ENCODE data around the gene ERGIC1. TPM values are rescaled to one million over a fixed set of nuclear protein-coding genes. Genes with fewer than 3 reads are reported as not detected.

Gene ERGIC1
- polyA plus RNA-seq, 4 donors: 110 to 126 (median 119) TPM

DNA sequence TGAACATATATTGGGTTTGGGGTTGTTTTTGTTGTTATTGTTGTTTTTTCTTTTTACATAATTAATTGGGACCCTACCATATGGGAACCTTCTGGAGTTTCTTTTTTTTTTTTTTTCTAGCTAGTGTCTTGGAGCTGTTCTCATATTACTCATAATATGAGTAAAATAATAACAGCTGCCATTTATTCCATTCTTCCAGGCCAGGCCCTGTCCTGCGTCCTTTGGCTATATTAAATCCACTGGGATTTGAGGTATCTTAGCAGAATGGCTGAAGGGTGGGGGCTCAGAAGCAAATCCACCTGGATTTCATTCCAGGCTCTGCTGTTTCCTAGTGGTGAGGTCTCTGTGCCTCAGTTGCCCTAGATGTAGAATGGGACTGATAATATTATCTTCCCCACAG lies 77.9 kb downstream of the ERGIC1 start:
- DNase-seq (ENCODE audit: low read depth in 4 of 4, low spot score in 3 of 4): no peak

DNA sequence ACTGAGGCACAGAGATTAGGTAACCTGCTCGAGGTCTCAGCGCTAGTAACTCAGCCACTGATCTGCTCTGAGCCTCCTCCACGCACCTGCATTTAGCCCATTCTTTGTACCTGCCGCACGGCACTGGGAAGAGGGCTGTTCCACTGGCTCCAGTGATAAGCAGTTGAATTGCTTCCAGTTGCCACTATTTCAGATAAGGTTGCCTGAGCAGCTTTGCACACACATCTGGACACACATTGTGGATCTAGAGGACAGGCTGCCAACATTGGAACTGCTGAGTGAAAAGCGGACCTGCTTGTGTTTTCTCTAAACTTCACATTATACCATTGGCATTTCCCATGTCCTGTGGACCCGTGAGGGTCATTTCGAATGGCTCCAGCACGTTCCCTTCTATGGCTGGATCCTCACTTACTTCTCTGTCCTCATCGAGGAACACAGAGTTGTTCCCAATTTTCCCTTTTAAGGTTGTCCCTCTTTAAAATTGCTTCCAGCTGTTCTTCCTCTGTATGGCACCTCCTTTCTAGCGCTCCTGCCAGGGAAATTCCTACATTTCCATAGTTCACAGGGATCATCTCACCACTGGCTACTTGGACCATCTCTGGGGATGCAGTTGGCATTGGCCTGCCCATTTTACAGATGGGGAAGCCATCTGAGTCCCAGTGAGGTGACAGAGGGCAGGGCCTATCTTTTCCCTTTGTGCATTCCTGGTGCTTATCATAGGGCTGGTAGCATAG lies 79.2 kb downstream of the ERGIC1 start:
- no peak for DNase-seq (ENCODE audit: low read depth in 4 of 4, low spot score in 3 of 4)

DNA sequence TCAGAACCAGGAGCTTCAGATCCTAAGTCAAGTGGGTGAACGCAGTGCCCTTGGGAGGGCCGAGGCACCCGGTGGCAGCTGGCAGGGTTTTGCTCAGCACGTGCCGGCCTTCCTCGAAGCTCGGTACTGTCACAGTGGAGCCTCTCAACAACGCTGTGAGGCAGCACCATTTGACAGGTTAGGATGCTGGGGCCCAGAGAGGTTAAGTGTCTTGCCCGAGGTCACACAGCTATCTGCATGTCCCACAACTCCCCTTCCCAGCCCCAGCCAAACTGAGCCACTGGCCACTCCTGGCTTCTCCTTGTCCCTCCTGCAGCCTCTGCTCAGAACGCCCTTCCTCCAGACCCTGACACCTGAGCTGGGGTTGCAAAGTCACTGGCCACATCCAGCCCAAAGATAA lies 81.5 kb downstream of the ERGIC1 start:
- DNase-seq (ENCODE audit: low read depth in 4 of 4, low spot score in 3 of 4): no peak

DNA sequence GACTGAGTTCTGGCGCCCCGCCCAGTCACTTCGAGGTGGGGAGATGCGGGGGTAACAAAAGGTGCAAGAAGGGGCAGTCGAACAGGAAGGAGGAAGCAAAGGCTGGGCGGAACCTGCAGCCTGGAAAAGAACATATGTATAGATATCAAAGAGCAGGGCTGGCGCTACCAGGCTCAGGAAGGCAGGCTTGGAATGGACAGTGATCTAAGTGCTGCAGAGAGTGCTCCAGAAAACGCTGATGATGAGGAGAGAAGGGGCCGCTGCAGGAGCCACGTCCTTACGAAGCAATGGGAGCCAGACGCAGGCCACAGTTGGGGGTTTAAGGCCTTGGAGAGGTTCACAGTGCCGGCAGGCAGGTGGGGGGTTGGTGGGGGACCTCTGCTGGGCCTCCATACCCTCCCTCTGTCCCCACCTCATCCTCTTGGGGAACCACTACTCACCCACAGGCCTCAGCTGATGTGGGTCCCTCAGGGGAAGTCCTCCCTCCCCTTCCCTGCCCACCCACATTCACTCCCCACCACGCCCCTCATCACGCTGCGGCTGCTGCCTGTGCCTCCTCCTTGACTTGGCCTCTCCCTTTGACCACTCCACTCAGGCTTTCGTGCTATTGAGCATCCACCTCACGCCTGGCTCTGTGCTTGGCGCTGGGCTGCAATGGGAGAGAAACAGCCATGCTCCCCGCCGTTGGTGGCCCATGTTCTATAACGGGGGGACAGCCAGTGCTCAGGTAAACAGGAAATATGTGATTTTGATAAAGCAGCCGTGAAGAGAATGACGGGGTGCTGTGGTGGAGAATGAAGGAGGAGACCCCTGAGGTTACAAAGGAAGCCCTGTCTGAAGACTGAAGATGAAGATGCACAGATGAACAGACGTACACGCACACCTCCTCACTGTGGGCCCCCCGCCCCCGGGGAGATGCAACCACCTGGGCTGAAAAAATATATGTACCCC lies 84.6 kb downstream of the ERGIC1 start:
- DNase-seq (ENCODE audit: low read depth in 4 of 4, low spot score in 3 of 4): no peak

DNA sequence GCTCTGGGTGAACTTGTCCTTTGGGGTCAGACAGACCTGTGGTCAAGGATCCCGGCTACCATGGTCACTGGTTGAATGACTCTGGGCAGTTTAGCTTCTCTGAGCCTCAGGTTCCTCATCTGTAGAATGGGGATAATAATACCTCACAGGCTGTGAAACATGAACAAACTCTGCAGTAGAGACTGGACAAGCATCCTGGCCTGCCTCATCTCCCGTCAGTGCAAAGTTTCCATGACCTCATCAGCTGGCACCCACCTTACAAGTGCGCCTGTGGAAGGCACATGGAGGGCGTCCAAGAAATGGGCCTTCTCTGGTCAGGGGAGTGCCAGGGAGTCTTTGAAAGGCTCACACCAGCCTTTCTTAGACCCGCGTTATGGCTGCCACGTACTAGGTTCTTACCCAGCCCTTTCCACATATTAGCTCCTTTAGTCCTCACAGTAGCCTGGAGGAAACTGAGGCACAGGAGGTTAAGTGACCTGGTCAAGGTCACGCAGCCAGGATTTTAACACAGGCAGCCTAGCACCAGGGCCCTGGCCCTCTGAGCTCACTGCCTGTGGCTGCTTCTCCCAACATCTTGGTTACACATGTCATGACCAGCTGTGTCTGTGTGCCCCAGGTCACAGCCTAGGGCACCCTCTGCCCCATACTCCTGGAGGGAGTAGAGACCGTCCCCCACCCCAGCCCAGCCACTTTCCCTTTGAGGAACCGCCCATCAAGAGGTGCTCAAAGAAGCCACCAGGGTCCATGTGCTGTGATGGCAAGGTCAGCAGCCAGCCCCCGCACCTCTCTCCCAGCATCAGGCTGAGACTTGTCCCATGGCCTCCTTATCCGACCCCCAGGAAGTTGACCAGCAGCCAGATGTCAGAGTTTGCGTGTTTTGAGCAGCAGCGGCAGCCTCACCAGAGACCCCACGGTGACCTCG lies 85.7 kb downstream of the ERGIC1 start:
- no peak for DNase-seq (ENCODE audit: low read depth in 4 of 4, low spot score in 3 of 4)

DNA sequence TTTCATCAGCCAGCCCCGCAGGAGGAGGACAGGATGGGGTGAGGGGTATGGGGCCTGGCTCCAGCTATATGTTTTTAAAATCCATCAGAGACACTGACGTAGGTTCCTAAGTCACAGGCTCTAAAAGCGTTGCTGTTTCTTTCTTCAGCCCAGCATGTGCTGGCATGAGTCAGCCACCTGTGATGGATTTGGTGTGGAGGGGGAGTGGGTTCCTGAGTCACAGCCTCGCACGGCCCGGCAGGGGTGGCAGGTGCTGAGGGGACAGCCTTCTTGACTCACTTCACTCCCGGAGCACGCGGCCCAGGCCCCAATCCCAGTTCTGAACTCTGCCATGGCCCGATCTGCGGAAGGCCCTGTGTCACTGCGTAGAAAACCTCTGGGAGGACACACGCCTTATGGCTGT lies 86.4 kb downstream of the ERGIC1 start:
- DNase-seq (ENCODE audit: low read depth in 4 of 4, low spot score in 3 of 4): no peak

DNA sequence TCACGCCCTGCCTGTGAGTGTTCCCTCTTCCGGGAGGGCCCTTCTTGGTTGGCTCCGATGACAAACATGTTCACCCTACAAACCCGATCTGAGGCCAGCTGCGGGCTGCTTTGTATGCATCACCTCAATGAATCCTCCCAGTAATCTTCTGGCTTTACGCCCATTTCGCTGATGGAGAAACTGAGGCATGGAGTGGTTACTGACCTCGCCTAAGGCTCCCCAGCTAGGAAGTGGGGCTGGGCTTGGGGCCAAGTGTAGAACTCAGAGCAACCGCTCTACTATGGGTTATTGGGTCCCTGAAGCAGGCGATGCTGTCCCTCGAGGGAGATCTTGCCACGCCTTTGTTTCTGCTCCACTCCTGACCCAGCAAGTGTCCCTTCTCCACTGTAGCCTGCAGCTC lies 86.9 kb downstream of the ERGIC1 start:
- DNase-seq (ENCODE audit: low read depth in 4 of 4, low spot score in 3 of 4): no peak

DNA sequence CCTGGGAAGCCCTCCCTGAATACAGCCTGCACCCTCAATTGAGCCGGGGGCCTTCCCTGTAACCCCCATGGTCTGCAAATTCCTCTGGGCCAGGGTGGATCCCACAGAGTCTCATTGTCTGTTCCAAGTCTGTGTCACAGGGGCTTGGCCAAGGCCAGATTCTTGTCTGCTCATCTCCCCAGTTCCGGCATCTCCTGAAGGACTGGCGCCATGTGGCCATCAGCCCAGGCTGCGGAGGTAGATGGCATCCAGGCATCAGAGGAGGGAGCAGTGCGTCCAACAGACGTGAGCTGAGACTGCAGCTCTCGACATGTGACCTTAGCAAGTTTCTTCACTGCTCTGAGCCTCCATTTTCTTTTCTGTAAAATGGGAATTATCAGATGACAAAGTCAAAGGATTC lies 87.9 kb downstream of the ERGIC1 start:
- DNase-seq (ENCODE audit: low read depth in 4 of 4, low spot score in 3 of 4): no peak

DNA sequence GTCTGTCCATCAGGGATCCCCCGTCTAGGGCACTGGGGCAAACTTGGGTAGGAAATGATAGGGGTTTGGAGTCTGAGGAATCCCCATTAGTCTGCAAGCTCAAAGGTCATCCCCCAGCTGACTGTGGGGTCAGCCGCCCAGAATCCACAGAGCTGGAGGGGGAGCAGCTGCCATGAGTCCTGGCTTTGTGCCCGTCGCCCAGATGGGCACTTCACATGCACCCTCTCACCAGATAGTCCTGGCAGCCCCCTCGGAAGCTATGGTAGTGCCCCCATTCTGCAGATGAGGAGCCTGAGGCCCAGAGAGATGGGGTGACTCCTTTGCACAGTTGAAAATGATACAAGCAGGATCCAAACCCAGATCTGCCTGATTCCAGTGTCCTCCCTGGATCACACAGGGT lies 89.5 kb downstream of the ERGIC1 start:
- no peak for DNase-seq (ENCODE audit: low read depth in 4 of 4, low spot score in 3 of 4)

DNA sequence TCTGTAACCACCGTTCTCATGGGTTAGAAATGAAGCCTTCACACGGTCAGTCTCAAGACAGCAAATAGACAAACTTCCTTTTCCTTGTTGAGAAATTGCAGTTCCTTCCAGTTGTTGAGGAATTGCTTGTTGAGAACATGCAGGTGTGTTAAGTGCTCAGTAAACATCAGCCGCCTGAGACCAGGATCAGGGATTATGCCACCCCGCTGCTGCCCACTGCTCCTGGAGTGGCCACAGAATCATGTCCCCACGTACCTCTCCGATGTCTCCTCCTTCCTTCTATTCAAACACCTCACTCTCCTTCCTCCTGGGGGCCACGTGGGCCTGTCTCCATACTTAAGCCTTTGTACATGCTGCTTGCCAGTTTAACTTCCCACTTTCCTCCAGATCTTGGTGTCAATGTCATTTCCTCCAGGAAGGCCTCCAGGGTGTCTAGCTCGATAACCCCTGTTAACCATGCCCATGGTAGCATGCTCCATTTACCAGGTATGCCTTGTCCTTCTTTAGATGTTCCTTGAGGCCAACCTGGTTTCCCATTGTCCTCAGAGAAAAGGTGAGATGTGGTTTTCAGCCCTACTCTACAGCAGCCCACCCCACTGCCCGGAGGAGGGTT lies 91.4 kb downstream of the ERGIC1 start:
- DNase-seq (ENCODE audit: low read depth in 4 of 4, low spot score in 3 of 4): no peak

DNA sequence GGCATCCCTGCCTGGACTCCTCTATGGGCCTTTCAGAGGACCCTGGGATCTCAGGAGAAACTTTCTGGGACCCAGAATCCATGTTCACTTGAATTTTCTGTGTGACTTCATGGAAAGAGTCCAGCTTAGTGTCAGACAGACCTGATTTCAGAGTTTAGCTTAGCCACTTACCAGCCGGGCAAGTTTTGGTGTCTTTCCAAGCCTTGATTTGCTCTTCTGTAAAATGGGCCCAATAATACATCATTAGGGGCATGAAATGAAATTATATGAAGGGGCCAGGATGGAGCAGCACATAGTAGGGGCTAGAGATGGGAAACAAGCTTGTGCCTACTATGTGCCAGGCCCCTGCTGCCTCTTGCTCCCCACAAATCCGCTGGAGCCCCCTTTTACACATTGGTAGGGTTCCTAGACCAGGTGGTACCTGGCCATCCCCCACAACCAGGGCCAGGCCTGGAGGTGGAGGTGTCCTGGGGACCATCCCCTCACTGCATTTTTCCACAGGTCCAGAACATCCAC lies 92.0 kb downstream of the ERGIC1 start:
- DNase-seq (ENCODE audit: low read depth in 4 of 4, low spot score in 3 of 4): no peak

DNA sequence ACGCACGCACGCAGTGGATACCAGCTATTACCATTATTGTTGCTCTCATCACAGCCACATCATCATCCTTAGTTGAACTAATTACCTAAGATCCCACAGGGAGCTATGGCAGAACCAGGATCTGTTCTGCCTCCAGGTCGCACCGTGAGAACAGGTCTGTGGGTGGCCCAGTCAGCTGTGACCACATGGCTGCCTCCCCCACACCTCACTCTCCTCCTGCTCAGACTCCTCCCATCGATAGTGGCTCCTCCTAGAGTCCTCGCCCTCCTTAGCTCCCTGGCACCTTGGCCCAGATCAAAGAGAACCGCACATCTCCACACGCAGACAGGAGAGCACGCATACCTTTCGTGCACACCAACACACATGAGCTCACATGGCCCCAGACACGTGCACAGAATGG lies 92.7 kb downstream of the ERGIC1 start:
- DNase-seq (ENCODE audit: low read depth in 4 of 4, low spot score in 3 of 4): no peak

DNA sequence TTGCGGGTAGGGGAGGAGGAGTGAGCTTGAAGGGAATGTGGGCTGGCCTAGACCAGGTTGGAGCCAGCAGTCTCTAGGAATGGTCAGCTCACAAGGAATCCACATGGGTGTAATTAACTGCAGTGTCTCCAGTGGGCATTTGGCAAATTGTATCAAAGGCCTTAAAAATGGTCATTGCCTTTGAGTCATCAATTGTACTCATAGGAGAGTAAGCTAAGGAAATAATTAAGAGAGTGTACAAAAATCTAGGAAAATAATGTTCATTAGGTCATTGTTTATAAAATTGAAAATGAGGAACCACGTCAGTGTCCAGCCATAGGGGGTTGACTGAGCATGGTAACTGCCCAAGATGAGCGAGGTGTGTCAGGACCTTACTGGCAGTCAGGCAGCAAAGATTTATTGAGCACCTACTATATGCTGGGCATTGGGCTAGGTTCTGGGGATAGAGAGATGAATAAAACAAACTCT lies 95.4 kb downstream of the ERGIC1 start:
- DNase-seq (ENCODE audit: low read depth in 4 of 4, low spot score in 3 of 4): no peak

DNA sequence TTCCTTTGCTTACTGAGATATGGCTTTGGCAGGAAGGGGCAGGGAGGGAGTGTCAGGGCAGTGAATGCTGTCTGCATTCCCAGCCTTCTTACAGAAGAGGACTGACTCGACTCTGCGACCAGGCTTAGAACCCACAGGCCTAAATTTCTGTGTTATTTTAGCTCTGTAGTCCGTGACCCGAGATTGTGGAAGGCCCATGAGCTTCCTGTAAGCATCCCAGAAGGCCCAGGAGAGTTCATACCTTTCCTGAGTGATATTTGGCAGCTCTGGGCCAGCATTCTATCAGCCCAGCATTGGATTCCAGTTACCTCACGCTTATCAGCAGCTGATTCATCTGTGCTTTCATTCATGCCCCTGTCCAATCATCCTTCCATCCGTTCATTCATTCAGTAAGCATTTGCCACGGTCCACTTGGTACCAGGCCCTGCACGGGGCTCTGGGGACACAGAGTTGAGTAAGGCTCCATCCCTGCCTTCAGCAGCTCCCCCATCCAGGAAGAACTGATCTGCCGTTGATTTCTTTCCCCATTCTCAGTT lies 97.0 kb downstream of the ERGIC1 start:
- no peak for DNase-seq (ENCODE audit: low read depth in 4 of 4, low spot score in 3 of 4)

DNA sequence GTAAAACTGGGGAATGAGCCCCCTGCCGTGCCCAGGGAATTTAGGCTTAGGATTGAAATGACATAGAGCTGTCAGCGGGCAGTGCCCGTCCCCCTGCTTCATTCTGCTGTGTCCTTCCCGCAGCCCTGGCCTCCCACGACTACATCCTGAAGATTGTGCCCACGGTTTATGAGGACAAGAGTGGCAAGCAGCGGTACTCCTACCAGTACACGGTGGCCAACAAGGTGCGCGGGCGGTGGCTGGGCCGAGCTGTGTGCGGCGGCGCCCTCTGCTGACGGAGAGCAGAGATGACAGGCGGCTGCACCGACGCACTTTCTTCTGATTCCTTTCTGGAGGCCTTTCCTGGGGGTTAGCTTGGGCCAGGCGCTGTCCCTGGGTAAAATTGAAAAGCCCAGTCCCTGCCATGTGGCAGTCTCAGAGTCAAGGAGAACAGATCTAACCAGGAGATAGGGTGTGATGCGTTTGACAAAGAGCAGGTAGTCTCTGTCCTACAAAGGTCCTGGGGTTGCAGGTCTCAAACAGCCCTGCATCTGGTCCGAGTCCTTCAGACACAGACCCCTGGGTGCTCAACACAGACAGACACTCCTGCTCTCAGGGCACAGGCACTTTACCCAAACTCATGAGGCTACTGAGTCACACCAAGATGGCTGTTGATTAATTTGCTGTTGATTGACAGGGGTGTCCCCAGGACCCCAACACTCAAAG lies 98.4 kb downstream of the ERGIC1 start:
- DNase-seq (ENCODE audit: low read depth in 4 of 4, low spot score in 3 of 4): no peak

DNA sequence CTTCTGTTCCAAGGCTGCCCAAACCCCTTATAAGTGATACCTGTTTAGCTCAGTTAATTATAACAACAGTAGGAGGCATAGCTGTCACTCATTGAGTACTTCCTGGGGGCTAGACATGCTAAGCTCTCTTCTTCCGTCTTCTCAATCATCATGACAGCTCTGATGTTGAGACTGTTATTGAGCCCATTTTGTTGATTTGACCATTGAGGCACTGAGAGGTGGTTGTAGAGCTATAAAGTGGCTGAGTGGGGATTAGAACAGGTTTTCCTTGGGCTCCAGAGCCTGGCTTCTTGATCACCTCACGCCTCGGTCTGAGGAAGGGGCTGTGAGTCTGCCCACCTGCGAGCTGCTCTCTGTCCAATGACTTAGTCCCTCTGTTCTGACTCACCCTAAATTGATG lies 99.2 kb downstream of the ERGIC1 start:
- no peak for DNase-seq (ENCODE audit: low read depth in 4 of 4, low spot score in 3 of 4)

DNA sequence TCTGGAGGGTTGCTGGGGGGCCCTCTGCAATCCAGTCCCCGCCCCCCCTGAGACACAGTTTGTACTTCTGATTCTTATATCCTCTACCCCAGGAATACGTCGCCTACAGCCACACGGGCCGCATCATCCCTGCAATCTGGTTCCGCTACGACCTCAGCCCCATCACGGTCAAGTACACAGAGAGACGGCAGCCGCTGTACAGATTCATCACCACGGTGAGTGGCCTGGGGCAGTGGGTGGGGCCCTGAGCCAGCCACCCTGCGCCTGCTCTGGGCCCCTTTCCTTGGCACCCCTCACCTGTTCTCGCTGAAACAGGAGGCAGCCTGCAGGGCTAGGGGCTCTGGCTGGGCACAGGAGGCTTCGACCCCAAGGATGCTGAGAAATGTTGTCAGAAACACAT lies 101.0 kb downstream of the ERGIC1 start:
- no peak for DNase-seq (ENCODE audit: low read depth in 4 of 4, low spot score in 3 of 4)

DNA sequence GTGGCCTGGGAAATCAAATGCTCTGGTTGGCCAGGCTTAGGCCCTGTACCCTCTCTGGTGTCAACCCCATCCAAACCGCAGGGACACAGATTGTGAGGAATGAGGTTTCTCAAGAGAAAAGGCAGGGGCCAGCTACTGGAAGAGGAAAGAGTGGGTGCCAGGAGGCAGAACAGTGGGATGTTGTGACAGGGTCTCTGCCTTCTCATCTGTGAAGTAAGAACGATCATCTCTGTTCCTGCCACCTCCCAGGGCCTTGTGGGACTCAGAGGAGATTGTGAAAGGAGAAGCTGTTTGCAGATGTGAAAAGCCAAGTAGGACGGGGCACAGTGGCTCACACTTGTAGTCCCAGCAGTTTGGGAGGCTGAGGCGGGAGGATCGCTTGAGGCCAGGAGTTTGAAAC lies 102.3 kb downstream of the ERGIC1 start:
- DNase-seq (ENCODE audit: low read depth in 4 of 4, low spot score in 3 of 4): no peak

DNA sequence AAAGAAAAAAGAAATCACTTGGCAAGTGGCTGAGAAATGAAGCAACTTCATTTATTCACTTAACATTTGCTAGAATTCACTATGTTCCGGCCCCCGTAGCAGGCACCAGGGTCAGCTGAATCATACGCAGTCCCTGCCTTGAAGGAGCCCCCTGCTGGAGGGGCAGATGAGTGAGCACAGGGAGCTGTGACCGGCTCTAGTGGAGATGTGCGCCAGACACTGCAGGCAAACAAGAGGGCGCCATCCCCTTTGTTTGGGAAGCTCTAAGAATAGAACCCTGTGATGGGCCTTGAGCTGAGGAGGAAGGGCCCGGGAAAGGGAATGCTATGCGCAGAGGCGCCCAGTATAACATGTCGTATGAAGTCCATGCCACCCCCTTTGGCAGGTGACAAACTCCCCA lies 105.0 kb downstream of the ERGIC1 start:
- no peak for DNase-seq (ENCODE audit: low read depth in 4 of 4, low spot score in 3 of 4)

Measured in left renal pelvis (tissue), 4 donors.